ENCODE data around the gene PTGES3L.

PTGES3L gene

GRCh38 chr17:43018932-43019331, 39.1 kb upstream of the PTGES3L start:
- H3K4me3 ChIP-seq (ENCODE audit: control insufficient read depth, low read depth, low read length) = no peak overlapping the region
- TF ChIP-seq, protein P1, sequence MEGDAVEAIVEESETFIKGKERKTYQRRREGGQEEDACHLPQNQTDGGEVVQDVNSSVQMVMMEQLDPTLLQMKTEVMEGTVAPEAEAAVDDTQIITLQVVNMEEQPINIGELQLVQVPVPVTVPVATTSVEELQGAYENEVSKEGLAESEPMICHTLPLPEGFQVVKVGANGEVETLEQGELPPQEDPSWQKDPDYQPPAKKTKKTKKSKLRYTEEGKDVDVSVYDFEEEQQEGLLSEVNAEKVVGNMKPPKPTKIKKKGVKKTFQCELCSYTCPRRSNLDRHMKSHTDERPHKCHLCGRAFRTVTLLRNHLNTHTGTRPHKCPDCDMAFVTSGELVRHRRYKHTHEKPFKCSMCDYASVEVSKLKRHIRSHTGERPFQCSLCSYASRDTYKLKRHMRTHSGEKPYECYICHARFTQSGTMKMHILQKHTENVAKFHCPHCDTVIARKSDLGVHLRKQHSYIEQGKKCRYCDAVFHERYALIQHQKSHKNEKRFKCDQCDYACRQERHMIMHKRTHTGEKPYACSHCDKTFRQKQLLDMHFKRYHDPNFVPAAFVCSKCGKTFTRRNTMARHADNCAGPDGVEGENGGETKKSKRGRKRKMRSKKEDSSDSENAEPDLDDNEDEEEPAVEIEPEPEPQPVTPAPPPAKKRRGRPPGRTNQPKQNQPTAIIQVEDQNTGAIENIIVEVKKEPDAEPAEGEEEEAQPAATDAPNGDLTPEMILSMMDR (IDR thresholded peaks at IDR 0.05; ENCODE audit: control insufficient read depth, insufficient read depth, low read depth, low read length, missing control alignments) = no peak
- no peak for DNase-seq (ENCODE audit: low read depth)

- TF ChIP-seq, protein P1 (IDR thresholded peaks at IDR 0.05; ENCODE audit: control insufficient read depth, insufficient read depth, low read depth, low read length, missing control alignments) = no peak
- no peak overlapping the region for H3K4me3 ChIP-seq (ENCODE audit: control insufficient read depth, low read depth, low read length)
- no peak for DNase-seq (ENCODE audit: low read depth)
Observed at GRCh38 chr17:43018008-43018853, 38.4 kb upstream of the PTGES3L start.

DNA sequence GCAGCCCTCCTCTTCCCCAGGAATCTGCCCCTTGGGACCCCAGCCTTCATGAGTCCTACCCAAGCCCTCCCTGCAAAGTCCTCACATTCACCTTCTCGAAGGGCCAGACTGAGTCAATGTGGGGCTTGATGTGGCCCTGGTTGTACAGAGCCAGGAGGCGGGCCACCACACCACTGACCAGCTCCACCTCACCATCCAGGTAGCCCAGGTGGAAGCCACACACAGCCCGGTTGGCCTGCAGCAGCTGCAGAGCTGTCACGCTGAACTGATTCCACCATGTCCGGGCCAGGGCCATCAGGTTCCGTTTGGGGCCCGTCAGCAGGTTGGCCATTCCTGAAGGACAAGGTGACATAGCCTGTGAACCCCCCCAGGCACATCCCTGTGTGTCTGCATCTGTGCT, 36.3 kb upstream of the PTGES3L start:
- DNase-seq (ENCODE audit: low read depth) = no peak
- TF ChIP-seq, protein P1 (IDR thresholded peaks at IDR 0.05; ENCODE audit: control insufficient read depth, insufficient read depth, low read depth, low read length, missing control alignments) = no peak
- H3K4me3 ChIP-seq (ENCODE audit: control insufficient read depth, low read depth, low read length) = no peak overlapping the region

- TF ChIP-seq, protein P1 (IDR thresholded peaks at IDR 0.05; ENCODE audit: control insufficient read depth, insufficient read depth, low read depth, low read length, missing control alignments) = no peak
- DNase-seq (ENCODE audit: low read depth) = no peak
- no peak overlapping the region for H3K4me3 ChIP-seq (ENCODE audit: control insufficient read depth, low read depth, low read length)
Observed at GRCh38 chr17:43015579-43015978, 35.7 kb upstream of the PTGES3L start.

DNA sequence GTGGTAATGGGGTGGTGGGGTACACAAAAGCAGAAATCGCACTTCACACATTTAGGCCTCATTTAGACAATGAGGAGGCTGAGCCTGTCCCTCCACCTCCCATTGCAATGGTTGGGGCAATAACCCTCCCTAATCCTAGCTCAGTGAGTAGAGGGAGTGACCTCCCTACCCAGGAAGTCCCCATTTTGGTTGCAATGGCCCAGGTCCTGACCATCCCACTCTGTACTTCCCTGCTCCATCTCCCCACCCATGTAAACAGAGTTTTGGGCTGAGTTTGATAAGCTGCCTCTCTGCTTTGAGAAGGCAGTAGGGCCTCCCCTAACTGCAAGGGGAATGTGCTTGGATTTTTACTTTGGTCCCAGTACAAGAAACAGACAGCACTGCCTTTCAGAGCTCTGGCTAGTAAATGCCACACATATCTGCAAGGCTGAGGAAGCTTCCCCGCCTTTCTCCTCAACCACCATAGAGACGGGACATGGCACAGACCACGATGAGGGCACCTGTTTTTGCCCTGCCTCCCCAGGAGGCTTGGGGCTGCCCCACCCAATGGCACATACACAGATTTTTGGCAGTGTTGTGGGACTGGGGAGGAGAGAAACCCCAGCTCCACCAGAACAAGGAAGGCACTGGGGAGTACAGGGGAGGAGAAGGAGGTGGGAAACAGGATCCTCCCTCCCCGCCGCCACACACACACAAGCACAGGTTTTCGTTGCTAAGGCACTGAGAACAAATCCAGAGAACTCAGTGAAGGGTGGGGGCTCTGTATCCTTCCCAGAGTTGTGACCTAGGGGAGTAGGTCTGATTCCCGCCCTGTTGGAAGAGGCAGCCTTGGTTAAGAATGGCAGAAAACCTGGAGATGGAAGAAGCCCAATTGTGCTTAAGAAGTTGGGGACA, 35.0 kb upstream of the PTGES3L start:
- H3K4me3 ChIP-seq (ENCODE audit: control insufficient read depth, low read depth, low read length) = no peak overlapping the region
- no peak for DNase-seq (ENCODE audit: low read depth)
- TF ChIP-seq, protein P1 (IDR thresholded peaks at IDR 0.05; ENCODE audit: control insufficient read depth, insufficient read depth, low read depth, low read length, missing control alignments) = no peak

DNA sequence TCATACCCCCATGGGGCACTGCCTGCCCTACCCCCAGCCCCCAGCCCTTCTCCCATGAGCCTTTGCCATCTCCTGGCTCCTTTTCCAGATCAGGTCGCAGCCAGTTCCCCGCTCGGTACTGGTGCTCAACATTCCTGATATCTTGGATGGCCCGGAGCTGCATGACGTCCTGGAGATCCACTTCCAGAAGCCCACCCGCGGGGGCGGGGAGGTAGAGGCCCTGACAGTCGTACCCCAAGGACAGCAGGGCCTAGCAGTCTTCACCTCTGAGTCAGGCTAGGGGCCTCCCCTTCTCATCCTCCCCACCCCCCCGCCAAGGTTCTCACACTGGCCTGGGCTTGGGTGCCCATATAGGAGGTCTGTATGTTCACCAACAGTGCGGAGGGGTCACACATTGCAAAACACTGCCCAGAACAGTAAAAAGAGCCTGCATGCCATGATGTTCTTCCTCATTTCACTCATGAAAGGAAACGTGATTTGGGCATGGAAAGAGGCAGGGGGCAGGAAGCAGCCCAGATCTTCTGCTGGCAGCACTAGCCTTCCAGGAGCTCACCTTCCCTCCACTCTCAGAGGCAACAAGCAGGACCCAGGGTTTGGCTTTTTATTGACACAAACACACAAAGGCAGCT, 34.3 kb upstream of the PTGES3L start:
- TF ChIP-seq, protein P1 (IDR thresholded peaks at IDR 0.05; ENCODE audit: control insufficient read depth, insufficient read depth, low read depth, low read length, missing control alignments) = no peak
- no peak overlapping the region for H3K4me3 ChIP-seq (ENCODE audit: control insufficient read depth, low read depth, low read length)
- DNase-seq (ENCODE audit: low read depth) = no peak
